Activated CD4-positive, alpha-beta T cell treated with anti-CD3 and anti-CD28 coated beads, Interleukin-2, amount 50 U/mL, for 4 hours (primary cell): ENCODE data around the gene CALM1.
A peak's percentile ranks its signal among the peaks of the same experiment; 100 is the strongest.

Source experiments
- DNase-seq, 2 experiments: peaks; one replicate each; pipeline ENCODE4 v3.0.0-alpha.2; 2020

CALM1 gene

GRCh38 chr14:90396341-90397339 is at the start of gene CALM1:
CALM1 (plus strand) TSS chr14:90397029; CDS start chr14:90397231, 202 bp downstream.
- DNase-seq: peak; percentile 96

DNA sequence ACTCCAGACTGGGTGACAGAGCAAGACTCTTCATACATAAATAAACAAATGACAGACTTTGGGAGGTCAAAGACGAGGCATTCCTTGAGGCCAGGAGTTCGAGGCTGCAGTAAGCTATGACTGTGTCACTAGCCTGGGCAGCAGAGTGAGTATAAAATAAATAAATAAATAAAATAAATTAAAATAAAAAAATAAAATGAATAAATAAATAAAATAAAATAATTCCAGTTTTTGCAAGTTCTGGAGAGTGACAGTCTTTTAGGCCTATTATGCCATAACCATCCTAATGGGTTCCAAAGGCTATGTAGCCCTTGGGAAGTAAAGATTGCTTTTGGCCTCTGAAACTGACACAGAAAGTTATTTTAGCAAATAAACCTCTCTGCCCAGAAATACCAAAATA is 48.6 kb upstream of the CALM1 start:
- DNase-seq: no peak

- DNase-seq: no peak
These were observed 47.1 kb upstream of the CALM1 start for GRCh38 chr14:90349739-90350138.

GRCh38 chr14:90354551-90355298 is 42.1 kb upstream of the CALM1 start:
- no peak for DNase-seq

GRCh38 chr14:90355540-90356518 is 41.0 kb upstream of the CALM1 start:
- no peak for DNase-seq

DNA sequence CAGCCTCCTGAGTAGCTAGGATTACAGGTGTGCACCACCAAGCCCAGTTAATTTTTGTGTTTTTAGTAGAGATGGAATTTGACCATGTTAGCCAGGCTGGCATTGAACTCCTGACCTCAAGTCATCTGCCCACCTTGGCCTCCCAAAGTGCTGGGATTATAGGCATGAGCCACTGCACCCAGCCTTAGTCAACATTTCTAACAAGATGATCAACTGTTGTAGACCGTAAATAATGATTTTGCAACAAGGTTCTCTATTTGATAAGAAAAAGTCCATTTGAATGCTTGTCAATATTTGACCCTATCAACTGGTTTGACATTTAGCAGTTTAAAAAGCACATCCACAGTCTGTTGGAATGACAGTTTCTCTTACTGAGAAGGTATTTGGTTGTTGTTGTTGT is 39.9 kb upstream of the CALM1 start:
- no peak for DNase-seq

DNA sequence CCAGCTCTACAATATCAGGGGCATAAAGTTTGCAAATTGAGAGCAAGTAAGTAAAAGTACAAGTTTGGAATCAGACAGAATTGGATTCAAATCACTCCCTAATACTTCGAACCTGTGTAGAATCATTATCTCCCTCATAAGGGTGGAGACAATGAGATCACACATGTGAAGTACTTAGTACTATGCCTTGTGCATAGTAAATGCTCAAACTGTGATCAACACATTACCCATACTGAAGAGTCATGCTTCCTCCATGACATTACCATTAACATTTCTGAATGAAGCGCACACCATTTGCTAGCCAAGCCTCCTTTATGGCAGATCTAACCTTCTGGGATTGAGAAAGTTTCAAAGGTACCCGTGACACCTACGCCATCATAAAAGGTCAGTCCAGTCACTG is 38.5 kb upstream of the CALM1 start:
- no peak for DNase-seq

- no peak for DNase-seq
These were observed 34.8 kb upstream of the CALM1 start for GRCh38 chr14:90361865-90362557.

DNA sequence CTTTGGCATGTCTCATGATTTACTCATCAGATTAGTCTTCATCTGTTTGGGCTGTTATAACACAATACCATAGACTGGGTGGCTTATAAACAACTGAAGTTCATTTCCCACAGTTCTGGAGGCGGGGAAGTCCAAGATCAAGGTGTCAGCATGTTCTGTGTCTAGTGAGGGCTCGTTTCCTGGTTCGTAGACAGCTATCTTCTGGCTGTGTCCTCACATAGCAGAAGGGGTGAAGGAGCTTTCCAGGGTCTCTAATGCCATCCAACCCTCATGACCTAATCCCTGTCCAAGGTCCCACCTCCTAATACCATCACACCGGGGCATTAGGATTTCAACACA is 34.3 kb upstream of the CALM1 start:
- no peak for DNase-seq

DNA sequence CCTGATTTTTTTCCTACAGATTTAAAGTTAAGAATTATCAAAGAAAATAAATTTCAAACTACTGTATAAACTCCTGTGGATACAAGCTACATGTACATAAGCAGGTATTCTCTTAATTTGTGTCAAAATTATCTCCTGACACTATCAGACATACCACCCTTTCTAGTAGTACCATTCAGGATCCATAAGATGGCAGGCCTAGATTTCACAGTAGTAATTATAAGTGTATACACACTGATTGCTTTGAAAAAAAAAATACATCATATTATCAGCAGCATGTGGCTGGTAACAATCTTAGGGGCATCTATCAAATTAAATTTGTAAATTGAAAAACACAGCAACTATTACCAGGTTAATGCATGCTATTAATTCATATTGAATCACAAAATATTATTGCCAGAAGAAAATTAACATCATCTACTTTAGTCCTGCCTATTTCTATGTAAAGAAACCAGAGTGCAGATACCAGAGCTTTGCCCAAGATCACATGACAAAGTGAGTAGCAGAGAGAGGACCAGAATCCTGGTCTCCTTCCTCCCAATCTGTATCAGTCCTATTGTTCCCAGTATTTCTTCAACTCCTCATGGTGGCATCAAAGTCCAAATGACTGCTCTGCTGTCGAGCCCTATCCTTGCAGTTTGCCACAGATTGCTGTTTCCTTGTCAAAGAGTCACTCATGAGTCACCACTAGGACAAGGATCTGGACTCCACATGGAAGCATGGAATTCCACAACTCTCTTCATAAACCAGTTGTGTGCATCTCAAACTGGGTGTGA is 27.7 kb upstream of the CALM1 start:
- DNase-seq: no peak

- DNase-seq: no peak
These were observed 22.9 kb upstream of the CALM1 start for GRCh38 chr14:90373887-90374286.

GRCh38 chr14:90374813-90375212 is 22.0 kb upstream of the CALM1 start:
- DNase-seq: no peak

GRCh38 chr14:90375934-90376333 is 20.9 kb upstream of the CALM1 start:
- DNase-seq: no peak

- DNase-seq: no peak
These were observed 18.6 kb upstream of the CALM1 start for GRCh38 chr14:90378249-90378648.

DNA sequence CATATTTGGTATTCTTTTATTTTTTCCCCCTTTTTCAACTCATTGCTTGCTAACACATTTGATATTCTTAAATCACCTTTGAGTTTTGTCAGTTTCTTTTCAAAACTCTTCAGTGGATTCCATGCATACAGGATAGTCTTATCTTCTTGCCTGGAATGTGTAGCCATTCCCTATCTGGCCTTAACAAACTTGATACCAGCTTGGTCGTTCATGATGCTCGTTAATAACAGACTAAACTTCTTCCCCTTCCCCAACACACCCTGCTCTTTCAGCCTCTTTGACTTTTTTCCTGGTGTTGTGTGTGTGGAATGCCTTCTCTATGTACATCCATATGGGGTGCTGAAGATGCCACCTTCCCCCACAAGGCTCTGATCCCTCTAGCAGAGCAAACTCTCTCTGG is 17.7 kb upstream of the CALM1 start:
- DNase-seq: no peak

- DNase-seq: no peak
These were observed 15.6 kb upstream of the CALM1 start for GRCh38 chr14:90381011-90381786.

- DNase-seq: no peak
These were observed 14.8 kb upstream of the CALM1 start for GRCh38 chr14:90381999-90382451.

GRCh38 chr14:90382491-90383125 is 14.2 kb upstream of the CALM1 start:
- DNase-seq: peak; percentile 71 to 80

DNA sequence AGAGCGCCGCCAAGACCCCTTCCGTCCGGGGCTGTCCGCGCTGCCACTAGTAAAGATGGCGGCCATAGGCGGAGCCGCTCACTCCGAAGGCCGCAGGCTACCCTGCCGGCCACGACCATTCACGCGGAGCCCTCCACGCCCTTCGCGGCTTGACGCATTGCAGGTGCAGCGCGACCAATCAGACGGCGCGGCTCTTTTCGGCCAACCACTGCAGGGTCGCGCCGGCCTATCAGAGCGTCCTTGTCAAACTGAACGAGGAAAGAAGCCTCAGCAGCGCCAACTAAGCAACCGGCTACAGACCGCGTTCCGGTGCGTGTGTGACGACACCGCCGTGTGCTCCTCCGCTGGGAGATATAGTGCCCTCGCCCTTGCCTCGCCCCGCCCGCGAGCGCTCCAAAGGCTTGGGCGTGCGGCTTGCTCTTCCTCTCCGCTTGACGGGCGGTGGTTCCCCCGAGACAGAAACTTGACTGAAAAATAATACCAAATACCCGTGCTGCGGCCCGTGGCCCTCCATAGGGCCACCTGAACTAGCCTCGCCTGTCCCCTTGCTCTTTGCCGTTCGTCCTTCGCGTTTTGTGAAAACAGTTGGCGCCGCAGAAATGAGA is 13.6 kb upstream of the CALM1 start:
- peak; percentile 96 to 97 for DNase-seq
